HG02973 (cell line): ENCODE measurements around the gene ARHGEF9.
"Not testable (repeated sequence)": the region's sequence is repeated elsewhere in the genome, so short reads cannot be mapped to it uniquely, and the experiment has no call there.

Experiments used
- ATAC-seq: cut with Tn5 transposase; IDR thresholded peaks from one replicate; pipeline ENCODE4 v1.9.1; 2021; ENCODE audit warnings: moderate library complexity; ENCODE audit not compliant: unreplicated experiment

ARHGEF9 gene

GRCh38 chrX:63784902-63785707 is at the start of gene ARHGEF9:
Gene ARHGEF9, minus strand, starts transcription at chrX:63785214. Its CDS starts 69 bp downstream, at chrX:63785145.
- ATAC-seq = no peak

GRCh38 chrX:63825446-63825845 is 40.4 kb upstream of the ARHGEF9 start:
- not testable (repeated sequence) for ATAC-seq

GRCh38 chrX:63818156-63818555 is 33.1 kb upstream of the ARHGEF9 start:
- ATAC-seq = no peak

GRCh38 chrX:63817696-63818095 is 32.7 kb upstream of the ARHGEF9 start:
- no peak for ATAC-seq

- no peak for ATAC-seq
These were observed 27.8 kb upstream of the ARHGEF9 start for GRCh38 chrX:63812823-63813222.

- no peak for ATAC-seq
These were observed 25.7 kb upstream of the ARHGEF9 start for GRCh38 chrX:63810746-63811145.

- no peak for ATAC-seq
These were observed 24.2 kb upstream of the ARHGEF9 start for GRCh38 chrX:63809173-63809572.

- ATAC-seq = not testable (repeated sequence)
These were observed 10.4 kb upstream of the ARHGEF9 start for GRCh38 chrX:63795406-63795805.

GRCh38 chrX:63785708-63786040 is 660 bp upstream of the ARHGEF9 start:
- ATAC-seq = no peak

GRCh38 chrX:63784346-63784901 is 590 bp downstream of the ARHGEF9 start:
- ATAC-seq = no peak

GRCh38 chrX:63782515-63782914 is 2.5 kb downstream of the ARHGEF9 start:
- no peak for ATAC-seq

GRCh38 chrX:63768760-63769159 is 16.3 kb downstream of the ARHGEF9 start:
- ATAC-seq = no peak

GRCh38 chrX:63765712-63766111 is 19.3 kb downstream of the ARHGEF9 start:
- ATAC-seq = no peak

- ATAC-seq = no peak
These were observed 20.1 kb downstream of the ARHGEF9 start for GRCh38 chrX:63764946-63765345.

GRCh38 chrX:63761639-63762038 is 23.4 kb downstream of the ARHGEF9 start:
- peak; percentile 75 for ATAC-seq

- ATAC-seq = no peak
These were observed 27.0 kb downstream of the ARHGEF9 start for GRCh38 chrX:63758011-63758410.

GRCh38 chrX:63755892-63756291 is 29.1 kb downstream of the ARHGEF9 start:
- peak; percentile 27 for ATAC-seq

GRCh38 chrX:63754860-63755579 is 30.0 kb downstream of the ARHGEF9 start:
- ATAC-seq = peak; percentile 95

GRCh38 chrX:63754136-63754859 is 30.7 kb downstream of the ARHGEF9 start:
- peak; percentile 25 for ATAC-seq

- no peak for ATAC-seq
These were observed 33.5 kb downstream of the ARHGEF9 start for GRCh38 chrX:63751481-63751880.

GRCh38 chrX:63750811-63751210 is 34.2 kb downstream of the ARHGEF9 start:
- no peak for ATAC-seq
